SK-MEL-5 (cell line): ENCODE results near the gene TIGD1. TPM values are rescaled to one million over a fixed set of nuclear protein-coding genes. Genes with fewer than 3 reads are reported as not detected.

Experiments used
- total RNA-seq: library from RNA; depleted of rRNA; stranded (reverse); fragments of >200 nt; shearing (Covaris generic); gene quantifications from 2 replicates; pipeline ENCODE4 v1.2.3, GENCODE V29; 2014; rRNA removed

The TIGD1 gene
- total RNA-seq, 1 experiment from 2014 or later, result 4.7 TPM

Other genes starting within 250 kb of the TIGD1 start
- gene ALPP, start 171.8 kb downstream of the TIGD1 start, total RNA-seq, result not detected in 2 replicates
- gene ALPG, start 143.7 kb downstream of the TIGD1 start, total RNA-seq, result not detected in 2 replicates
- not detected in 2 replicates for gene ALPI, start 94.4 kb downstream of the TIGD1 start, total RNA-seq
- gene ECEL1, start 62.7 kb downstream of the TIGD1 start, total RNA-seq, result 0.05 TPM in 1 of 2 replicates, not detected in the other
- not detected in 2 replicates for gene PRSS56, start 30.2 kb downstream of the TIGD1 start, total RNA-seq
- 0.13 TPM in 1 of 2 replicates, not detected in the other for gene CHRND, start 24.4 kb downstream of the TIGD1 start, total RNA-seq
- not detected in 2 replicates for gene CHRNG, start 10.9 kb downstream of the TIGD1 start, total RNA-seq
- 52.7 and 71.2 TPM in 2 replicates for gene EIF4E2, start 132 bp upstream of the TIGD1 start, total RNA-seq
- 0.29 and 0.71 TPM in 2 replicates for gene EFHD1, start 83.0 kb upstream of the TIGD1 start, total RNA-seq
- 49.8 and 62.7 TPM in 2 replicates for gene GIGYF2, start 146.8 kb upstream of the TIGD1 start, total RNA-seq
- 2.2 and 2.3 TPM in 2 replicates for gene KCNJ13, start 226.0 kb upstream of the TIGD1 start, total RNA-seq